Renal cortex interstitium (tissue), 11 donors: ENCODE data around the gene CIC. TPM values are rescaled to one million over a fixed set of nuclear protein-coding genes. Genes with fewer than 3 reads are reported as not detected.
"Not testable (repeated sequence)": the region's sequence is repeated elsewhere in the genome, so short reads cannot be mapped to it uniquely, and the experiment has no call there.

ENCODE experiments used
- DNase-seq, 11 donors: peaks; one replicate each; pipeline ENCODE4 v3.0.0-alpha.2; 2013; ENCODE audit warnings: low read depth in 9 of 11, low spot score in 4 of 11; ENCODE audit errors: extremely low read depth in 1 of 11
- polyA plus RNA-seq, 3 donors: library from polyadenylated mRNA; unstranded; fragments of 120-200 nt; gene quantifications; one replicate each; pipeline ENCODE4 v1.2.1, GENCODE V29; 2013; ENCODE audit not compliant: insufficient read length in 3 of 3

CIC gene
- polyA plus RNA-seq, 3 donors, result 44.2 to 67.5 (median 62.6) TPM

DNA sequence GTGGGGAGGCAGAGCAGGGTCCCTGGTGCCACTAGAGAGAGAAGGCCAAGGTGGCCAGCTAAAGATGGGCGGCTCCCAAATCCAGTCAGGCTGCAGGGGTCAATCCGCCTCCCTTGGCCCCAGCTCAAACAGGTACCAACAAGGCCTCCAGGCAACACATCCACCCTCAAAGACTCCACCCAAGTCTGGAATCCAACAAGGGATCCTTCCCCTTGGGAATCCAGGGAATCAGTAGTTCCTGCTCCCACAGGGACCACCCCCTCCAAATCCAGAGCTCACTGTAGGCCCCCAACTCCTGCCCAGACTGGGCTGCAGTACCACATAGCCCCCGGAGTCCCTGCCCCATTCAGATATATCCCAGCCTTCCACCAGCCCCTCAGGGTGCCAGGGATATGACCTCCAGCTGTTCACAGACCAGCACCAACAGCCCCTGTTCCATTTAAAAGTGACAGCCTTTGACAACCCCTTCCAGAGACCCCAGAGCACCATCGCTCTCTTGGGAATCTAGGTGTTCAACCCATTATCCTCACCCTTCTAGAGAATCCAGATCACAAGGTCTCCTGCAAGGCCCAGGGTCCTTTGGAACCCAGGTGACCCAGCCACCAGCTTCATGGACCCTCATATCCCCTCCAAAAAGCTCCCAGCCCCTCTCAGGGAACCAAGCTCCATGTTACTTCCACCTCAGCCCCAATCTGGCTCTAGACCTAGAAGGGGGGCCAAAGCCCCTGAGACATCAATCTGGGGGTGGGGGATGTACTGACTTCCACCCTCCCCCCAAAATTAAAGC lies 17.3 kb upstream of the CIC start:
- no peak for DNase-seq

- peak in 1 of 11 donors; percentile 78 for DNase-seq
These were observed 16.4 kb upstream of the CIC start for GRCh38 chr19:42252365-42253244.

GRCh38 chr19:42253245-42254088 lies 15.6 kb upstream of the CIC start:
- DNase-seq, result peak in 3 of 11 donors; percentile 61 to 77 (median 77)

DNA sequence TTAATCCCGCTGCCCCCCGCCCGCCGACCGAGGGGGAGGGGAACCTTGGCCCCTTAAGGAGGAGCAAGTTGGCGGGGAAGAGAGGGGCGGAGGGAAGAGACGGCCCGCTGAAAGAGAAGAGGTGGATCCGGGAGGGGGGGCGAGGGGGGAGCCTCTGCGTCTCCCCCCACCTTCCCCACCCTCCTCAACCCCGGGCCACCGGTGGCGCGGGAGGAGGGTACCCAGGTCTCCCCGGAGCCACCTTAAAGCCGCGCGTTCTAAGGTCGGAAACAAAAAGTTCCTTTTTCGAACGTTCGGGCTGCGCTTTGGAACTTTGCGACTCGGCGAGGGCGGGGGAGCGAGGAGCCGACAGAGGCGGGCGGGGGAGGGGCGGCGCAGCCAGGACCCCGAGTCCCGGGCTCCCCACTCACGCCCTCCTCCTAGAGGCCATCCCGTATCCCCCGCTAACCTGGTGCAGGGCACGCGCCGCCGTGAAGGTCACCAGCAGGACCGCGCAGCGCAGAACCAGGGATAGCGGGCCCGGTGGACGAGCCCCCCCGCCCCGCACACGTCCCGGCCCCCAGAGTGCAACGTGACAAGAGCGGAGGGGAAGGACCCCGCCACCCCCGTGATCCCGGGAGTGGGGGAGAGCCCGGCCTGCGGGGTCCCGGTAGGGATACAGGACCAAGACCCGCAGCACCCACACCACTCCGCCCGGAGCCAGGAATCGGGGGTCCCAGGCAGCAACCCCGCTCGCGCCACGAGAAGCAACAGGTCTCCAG lies 14.8 kb upstream of the CIC start:
- peak in 4 of 11 donors; percentile 69 to 81 (median 76) for DNase-seq

GRCh38 chr19:42254850-42255765 lies 13.9 kb upstream of the CIC start, which contains the start of gene ERF:
TSS of gene ERF (minus strand) at chr19:42255128. CDS start at chr19:42254999, 129 bp downstream.
- DNase-seq, result peak in 9 of 11 donors; percentile 78 to 94 (median 93)

- peak in 1 of 11 donors; percentile 46 for DNase-seq
These were observed 13.0 kb upstream of the CIC start for GRCh38 chr19:42255766-42256745.

DNA sequence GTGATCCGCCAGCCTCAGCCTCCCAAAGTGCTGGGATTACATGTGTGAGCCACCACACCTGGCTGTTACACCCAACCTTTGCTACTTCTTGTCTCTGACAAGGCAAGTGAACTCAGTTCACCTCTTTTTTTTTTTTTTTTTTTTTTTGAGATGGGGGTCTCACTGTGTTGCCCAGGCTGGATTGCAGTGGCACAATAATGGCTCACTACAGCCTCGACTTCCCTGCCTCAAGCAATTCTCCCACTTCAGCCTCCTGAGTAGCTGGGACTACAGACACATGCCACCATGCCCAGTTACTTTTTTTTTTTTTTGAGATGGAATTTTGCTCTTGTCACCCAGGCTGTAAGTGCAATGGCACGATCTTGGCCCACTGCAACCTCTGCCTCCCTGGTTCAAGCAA lies 11.2 kb upstream of the CIC start:
- DNase-seq, result not testable (repeated sequence)

GRCh38 chr19:42261763-42262162 lies 7.3 kb upstream of the CIC start:
- no peak for DNase-seq

DNA sequence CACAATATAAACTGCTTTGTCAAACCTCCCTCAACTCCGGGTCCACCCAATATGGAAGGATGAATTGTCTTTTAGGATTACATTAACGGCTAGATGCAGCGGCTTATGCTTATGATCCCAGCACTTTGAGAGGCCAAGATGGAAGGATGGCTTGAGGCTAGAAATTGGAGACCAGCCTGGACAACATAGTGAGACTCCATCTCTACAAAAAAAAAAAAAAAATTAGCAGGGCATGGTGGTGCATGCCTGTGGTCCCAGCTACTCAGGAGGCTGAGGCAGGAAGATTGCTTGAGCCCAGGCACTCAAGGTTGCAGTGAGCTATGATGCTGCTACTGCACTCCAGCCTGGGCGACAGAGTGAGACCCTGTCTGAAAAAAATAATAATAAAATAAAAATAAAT lies 2.9 kb upstream of the CIC start:
- not testable (repeated sequence) for DNase-seq

GRCh38 chr19:42266928-42267603 lies 2.0 kb upstream of the CIC start:
- DNase-seq, result not testable (repeated sequence)

- no peak for DNase-seq
These were observed 1.4 kb upstream of the CIC start for GRCh38 chr19:42267644-42268141.

DNA sequence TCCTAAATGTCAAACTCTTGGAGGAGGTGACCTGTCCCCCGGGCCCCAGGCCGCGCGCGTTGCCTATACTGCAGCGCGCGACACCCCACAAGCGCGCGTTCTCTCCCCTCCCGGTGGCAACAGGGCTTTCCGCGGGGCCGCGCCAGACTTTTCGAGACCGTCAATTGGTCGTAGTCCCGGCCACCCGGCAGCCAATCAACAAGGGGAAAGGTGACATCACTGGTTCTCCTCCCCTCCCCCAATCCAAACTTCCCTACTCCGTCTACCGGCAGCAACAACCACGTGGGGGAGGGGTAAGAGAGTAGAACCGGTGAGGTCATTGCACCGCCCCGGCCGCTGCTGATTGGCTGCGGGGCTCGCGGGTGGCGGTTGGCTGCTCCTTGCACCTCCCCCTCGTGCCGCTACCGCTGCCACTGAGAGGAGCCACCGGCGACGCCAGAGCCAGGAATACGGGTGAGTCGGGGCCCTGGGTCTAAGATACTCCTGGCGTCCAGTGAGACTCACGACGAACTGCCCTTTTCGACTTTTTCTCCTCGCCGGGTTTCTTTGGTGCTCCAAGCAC lies 829 bp upstream of the CIC start:
- DNase-seq, result peak; percentile 100

GRCh38 chr19:42269478-42270345 lies 660 bp downstream of the CIC start:
- DNase-seq, result no peak

GRCh38 chr19:42270346-42271044 lies 1.4 kb downstream of the CIC start:
- DNase-seq, result no peak
